SU-DHL-6 (cell line): Measurements from ENCODE around the gene TSPAN6.

ENCODE experiments used
- CTCF ChIP-seq: fragments of 200-600 bp; sonication (generic); IDR thresholded peaks from one replicate; pipeline ENCODE4 v1.5.1; 2017; ENCODE audit warnings: antibody characterized with exemption, mild to moderate bottlenecking, low read length, moderate library complexity; ENCODE audit not compliant: insufficient read depth, poor library complexity, severe bottlenecking
- EZH2phosphoT487 ChIP-seq: fragments of 200-600 bp; sonication (generic), shearing (Covaris generic); conservative IDR thresholded peaks from 2 replicates; pipeline ENCODE4 v1.6.1; 2018; ENCODE audit warnings: mild to moderate bottlenecking, antibody characterized with exemption, low read length, moderate library complexity, mixed read lengths

- TF ChIP-seq CTCF (no peak), EZH2phosphoT487 (no peak)
Observed at GRCh38 chrX:100635989-100636320, 651 bp downstream of the TSPAN6 start.
